ENCODE data around the gene ZKSCAN2. TPM values are rescaled to one million over a fixed set of nuclear protein-coding genes. Genes with fewer than 3 reads are reported as not detected.

Gene ZKSCAN2
- total RNA-seq (2014; rRNA removed; shearing (Covaris generic)) = 2.7 and 4.3 TPM in 2 replicates

GRCh38 chr16:25257470-25257955, at the start of gene ZKSCAN2:
Gene ZKSCAN2 (minus strand): TSS chr16:25257845. CDS start chr16:25257127, 718 bp downstream.
- peak; percentile 80 for DNase-seq (ENCODE audit: low spot score)

DNA sequence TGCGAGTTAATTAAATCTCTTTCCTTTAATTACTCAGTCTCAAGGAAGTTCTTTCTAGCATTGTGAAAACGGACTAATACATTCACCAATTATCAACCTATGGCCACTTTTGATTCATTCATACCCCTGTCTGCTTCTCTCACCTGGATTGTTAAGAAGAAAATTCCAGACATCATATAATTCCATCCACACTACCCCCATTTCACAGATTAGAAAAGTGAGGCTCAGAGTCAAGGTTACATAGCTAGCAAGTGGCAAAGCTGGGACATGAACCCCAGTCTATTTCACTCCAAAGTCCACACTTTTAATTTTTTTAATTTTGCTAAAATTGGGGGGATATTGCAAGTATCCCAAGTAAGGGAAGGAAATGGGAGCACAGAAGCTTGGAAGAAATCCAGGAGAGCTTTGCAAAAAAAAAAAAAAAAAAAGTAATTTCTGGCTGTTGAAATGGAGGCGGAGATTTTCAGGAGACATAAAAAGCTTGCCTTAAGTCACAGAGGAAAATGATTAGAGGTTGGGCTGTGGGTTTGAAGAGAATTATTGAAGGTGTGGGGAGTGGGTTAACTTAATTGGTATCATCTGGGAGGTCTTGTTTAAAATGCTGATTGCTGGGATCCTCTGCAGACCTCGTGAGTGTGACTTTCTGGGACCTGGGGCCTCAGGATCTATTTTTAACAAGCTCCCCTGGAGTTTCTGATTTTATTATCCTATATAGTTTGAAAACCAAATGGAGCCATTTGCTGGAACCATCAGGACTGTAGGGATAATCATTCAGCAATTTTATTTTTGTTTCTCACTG, 42.3 kb upstream of the ZKSCAN2 start:
- DNase-seq (ENCODE audit: low spot score) = no peak

DNA sequence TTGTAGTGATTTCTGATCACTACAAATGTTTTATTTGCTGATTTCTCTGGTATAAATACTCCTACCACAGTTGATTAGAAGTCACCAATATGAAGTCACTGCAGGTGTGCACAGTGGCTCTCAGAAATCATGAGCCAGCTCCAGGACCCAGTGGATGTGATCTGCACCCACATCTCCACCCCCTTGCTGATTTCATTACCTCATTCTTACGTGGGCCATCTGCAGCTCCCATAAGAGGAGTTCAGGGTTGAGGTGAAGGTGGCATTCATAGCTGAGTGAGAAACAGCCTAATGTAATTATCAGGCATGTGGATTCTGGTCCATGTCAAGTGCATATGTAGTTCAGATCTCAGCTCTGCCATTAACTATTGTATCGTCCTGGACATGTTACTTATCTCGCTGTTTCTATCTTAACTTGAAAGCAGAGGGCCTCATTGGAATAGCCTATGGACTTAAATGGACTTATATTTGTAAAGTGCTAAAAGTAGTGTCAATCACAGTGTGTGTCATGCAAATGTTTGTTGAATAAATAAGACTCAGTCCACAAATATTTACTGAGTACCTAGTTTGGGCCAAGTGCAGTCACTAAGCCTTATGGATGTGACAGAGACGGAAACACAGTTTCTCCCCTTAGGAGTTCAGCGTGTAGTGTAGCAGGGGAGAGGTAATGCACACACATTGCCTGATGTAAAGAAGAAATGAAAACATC, 40.7 kb upstream of the ZKSCAN2 start:
- DNase-seq (ENCODE audit: low spot score) = no peak

GRCh38 chr16:25297151-25297787, 39.6 kb upstream of the ZKSCAN2 start:
- DNase-seq (ENCODE audit: low spot score) = no peak

GRCh38 chr16:25291580-25291979, 33.9 kb upstream of the ZKSCAN2 start:
- DNase-seq (ENCODE audit: low spot score) = no peak

- DNase-seq (ENCODE audit: low spot score) = no peak
These were observed 31.8 kb upstream of the ZKSCAN2 start for GRCh38 chr16:25289466-25289865.

GRCh38 chr16:25279491-25279890, 21.8 kb upstream of the ZKSCAN2 start:
- DNase-seq (ENCODE audit: low spot score) = no peak

- no peak for DNase-seq (ENCODE audit: low spot score)
These were observed 13.8 kb upstream of the ZKSCAN2 start for GRCh38 chr16:25271421-25271820.

GRCh38 chr16:25270577-25270976, 12.9 kb upstream of the ZKSCAN2 start:
- DNase-seq (ENCODE audit: low spot score) = no peak

GRCh38 chr16:25269879-25270278, 12.2 kb upstream of the ZKSCAN2 start:
- DNase-seq (ENCODE audit: low spot score) = no peak

DNA sequence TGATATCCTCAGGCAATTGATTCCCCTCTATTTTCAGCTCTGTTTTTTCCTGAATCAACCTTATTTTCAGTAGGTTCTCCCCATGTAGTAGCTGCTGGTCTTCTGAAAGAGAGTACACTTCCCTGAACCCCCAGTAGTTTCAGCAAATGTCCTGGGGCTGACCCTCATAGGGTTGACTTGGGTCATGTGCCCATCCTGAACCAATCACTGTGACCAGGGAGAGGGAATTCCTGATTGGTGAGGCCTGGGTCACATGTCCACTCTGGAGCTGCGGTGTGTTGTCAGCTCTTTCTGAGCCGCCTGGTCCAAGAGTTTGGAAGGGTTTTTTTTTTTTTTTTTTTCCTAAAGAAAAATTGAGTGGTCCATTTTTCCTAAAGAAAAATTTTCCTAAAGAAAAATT, 8.3 kb upstream of the ZKSCAN2 start:
- no peak for DNase-seq (ENCODE audit: low spot score)

- DNase-seq (ENCODE audit: low spot score) = peak; percentile 28
These were observed 7.0 kb upstream of the ZKSCAN2 start for GRCh38 chr16:25264597-25264996.

DNA sequence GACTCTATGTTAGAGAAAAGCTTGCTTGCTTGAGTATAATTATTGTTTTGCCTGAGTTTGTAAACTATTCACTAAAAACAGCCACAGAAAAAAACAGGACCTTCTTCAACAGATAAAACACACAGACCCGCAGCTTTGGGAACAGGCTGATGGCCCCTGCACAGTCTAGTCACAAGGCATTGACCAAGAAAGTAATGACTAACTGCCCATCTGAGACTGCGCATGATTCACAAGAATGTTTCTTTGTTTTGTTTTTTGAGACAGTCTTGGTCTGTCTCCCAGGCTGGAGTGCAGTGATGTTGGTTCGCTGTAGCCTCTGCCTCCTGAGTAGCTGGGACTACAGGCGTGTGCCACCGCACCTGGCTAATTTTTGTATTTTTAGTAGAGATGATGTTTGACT, 2.8 kb upstream of the ZKSCAN2 start:
- no peak for DNase-seq (ENCODE audit: low spot score)

- no peak for DNase-seq (ENCODE audit: low spot score)
These were observed 1.2 kb upstream of the ZKSCAN2 start for GRCh38 chr16:25258861-25259179.

DNA sequence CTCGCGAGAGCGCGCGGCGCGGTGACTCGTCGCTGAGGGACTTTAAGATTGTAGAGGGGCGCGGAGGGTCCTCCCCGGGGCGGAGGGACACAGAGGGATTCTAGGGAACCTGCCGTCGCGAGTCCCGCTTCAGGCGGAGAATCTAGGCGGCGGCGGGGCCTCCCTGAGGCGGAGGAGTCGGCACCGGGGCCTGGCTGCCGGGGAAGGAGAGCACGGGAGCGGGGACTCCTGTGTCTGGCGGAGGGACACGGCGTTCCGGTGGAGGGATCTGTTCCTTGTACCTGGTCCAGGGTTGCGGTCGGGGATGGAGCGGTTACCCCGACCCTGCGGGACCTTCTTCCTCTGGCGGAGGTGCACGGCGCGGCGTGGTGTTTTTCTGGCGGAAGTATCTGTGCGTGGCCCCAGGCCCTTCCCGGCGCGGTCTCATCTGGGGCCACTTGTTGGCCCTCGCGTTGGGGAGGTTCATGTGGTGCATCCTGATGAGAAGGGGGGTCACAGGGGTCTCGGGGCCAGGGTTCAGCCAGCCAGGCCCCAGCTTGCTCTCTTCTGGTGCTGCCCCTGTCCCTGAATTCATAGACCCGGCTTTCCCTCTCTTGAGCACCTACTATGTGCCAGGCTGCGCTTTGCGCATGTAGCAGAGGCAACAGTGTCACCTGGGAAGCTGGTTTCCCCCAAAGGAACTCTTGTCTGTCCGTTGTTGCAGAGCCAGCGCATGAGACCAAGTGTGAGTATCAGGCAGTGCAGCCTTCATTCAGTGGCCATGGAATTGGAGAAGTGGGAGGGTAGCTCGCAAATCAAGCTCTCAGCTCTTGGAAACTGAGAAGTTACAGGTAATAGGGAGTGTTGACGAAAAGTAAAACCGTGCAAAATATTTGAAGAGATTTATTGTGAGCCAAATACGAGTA, 563 bp upstream of the ZKSCAN2 start:
- peak; percentile 78 for DNase-seq (ENCODE audit: low spot score)

- DNase-seq (ENCODE audit: low spot score) = no peak
These were observed 763 bp downstream of the ZKSCAN2 start for GRCh38 chr16:25256695-25257469.

- DNase-seq (ENCODE audit: low spot score) = no peak
These were observed 4.3 kb downstream of the ZKSCAN2 start for GRCh38 chr16:25253322-25253721.

GRCh38 chr16:25250467-25250866, 7.2 kb downstream of the ZKSCAN2 start:
- no peak for DNase-seq (ENCODE audit: low spot score)

DNA sequence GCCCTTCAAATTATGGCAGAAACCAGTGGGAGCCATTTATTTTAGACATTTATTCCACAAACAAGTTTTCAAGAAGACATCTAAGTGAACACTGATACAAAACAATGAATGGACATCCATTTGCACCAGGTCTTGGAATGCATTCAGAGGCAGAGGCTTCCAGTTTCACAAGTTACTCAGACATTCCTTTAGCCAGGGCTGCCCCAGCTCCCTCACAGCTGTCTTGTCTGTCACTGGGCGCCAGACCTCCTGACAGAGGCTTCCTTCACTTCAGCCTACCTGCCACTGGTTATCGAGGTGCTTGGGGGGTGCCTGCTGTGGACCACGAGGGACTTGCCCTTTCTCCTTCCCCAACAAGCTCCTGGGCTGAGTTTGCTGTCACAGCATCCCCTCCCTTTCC, 21.7 kb downstream of the ZKSCAN2 start:
- no peak for DNase-seq (ENCODE audit: low spot score)

- no peak for DNase-seq (ENCODE audit: low spot score)
These were observed 29.3 kb downstream of the ZKSCAN2 start for GRCh38 chr16:25228372-25228771.

Data from A172 (cell line).